Activated CD8-positive, alpha-beta T cell treated with anti-CD3 and anti-CD28 coated beads for 36 hours (primary cell): ENCODE measurements around the gene KRT1. TPM values are rescaled to one million over a fixed set of nuclear protein-coding genes. Genes with fewer than 3 reads are reported as not detected.

ENCODE experiments used
- ATAC-seq: fragments of 200-7000 bp; cut with Tn5 transposase; one replicate; pipeline ENCODE4 v1.10.0; 2021; ENCODE audit warnings: mild to moderate bottlenecking, moderate library complexity
- CTCF ChIA-PET: fragments of 350-600 bp; sonication (Branson Sonifier 250); formaldehyde crosslinking; loops from one replicate; lab custom pipeline; 2021; ENCODE audit warnings: antibody characterized with exemption; lab: Charles Lee
- POLR2A ChIA-PET: fragments of 350-600 bp; sonication (Branson Sonifier 250); formaldehyde crosslinking; loops from one replicate; lab custom pipeline; 2021; ENCODE audit warnings: antibody characterized with exemption; lab: Charles Lee
- DNase-seq: peaks from one replicate; pipeline ENCODE4 v3.0.0-alpha.2; 2020
- H3K27ac Mint-ChIP-seq: one replicate; pipeline ENCODE4 v1.8.0; 2021; ENCODE audit warnings: mild to moderate bottlenecking, mixed read lengths
- H3K27me3 Mint-ChIP-seq: one replicate; pipeline ENCODE4 v1.8.0; 2021; ENCODE audit warnings: mixed read lengths
- H3K36me3 Mint-ChIP-seq: one replicate; pipeline ENCODE4 v1.8.0; 2021; ENCODE audit warnings: low read depth, mixed read lengths
- H3K4me1 Mint-ChIP-seq: one replicate; pipeline ENCODE4 v1.8.0; 2021; ENCODE audit warnings: low read depth, mixed read lengths
- H3K4me3 Mint-ChIP-seq: one replicate; pipeline ENCODE4 v1.8.0; 2021; ENCODE audit warnings: mild to moderate bottlenecking, moderate library complexity, mixed read lengths
- H3K9me3 Mint-ChIP-seq: one replicate; pipeline ENCODE4 v1.8.0; 2021; ENCODE audit warnings: mixed read lengths
- CTCF ChIP-seq: fragments of 200-600 bp; IDR thresholded peaks from one replicate; pipeline ENCODE4 v1.8.0; 2022; ENCODE audit warnings: antibody characterized with exemption, mild to moderate bottlenecking
- intact Hi-C: fragments of 100-400 bp; cut with micrococcal nuclease; formaldehyde crosslinking; loops from one replicate; pipeline ENCODE4 v1.10.0; 2022
- total RNA-seq, 2 experiments: library from RNA; stranded (reverse); gene quantifications; one replicate each; pipeline ENCODE4 v1.2.3, GENCODE V29; 2021

KRT1 gene
- total RNA-seq, 2 experiments from 2014 or later: not detected

- TF ChIP-seq CTCF: no peak
- Mint-ChIP-seq H3K27me3 (no peaks in the 10 kb centered on the region), H3K4me1 (peaks cover 7% of the 10 kb centered on the region), H3K36me3 (no peaks in the 10 kb centered on the region), H3K9me3 (no peaks in the 10 kb centered on the region), H3K4me3 (no peak overlapping the region), H3K27ac (no peak overlapping the region)
- intact Hi-C loops: no loop called here
- ATAC-seq (no peak), DNase-seq (no peak)
- CTCF ChIA-PET: interaction anchor here (1.4 kb wide), 1 partner anchor 18 kb away, joined by 3 read pairs; no protein-coding TSS in a partner anchor
- POLR2A ChIA-PET: no interaction called here
Observed at GRCh38 chr12:52659395-52659794, 20.8 kb downstream of the KRT1 start.

DNA sequence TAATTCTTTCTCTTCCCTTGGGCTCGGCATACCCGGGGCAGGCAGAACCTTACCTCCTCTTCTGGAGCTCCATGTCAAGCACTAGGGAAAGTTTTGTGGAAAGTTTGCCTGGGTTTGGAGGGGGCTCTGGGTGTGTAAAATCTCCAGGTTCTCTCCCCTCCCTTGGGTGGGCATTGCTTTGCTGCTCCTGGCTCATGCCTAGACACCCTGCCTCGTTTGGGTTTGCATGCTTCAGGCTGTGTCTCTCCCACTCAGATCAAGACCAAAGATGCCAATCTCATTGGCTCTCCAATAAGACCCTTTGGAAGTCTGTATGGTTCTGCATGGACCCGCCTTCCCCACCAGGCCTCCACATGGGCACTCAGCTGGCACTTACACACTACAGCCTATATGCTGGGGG, 22.0 kb downstream of the KRT1 start:
- DNase-seq: no peak
- no peak for ATAC-seq
- Mint-ChIP-seq H3K36me3 (no peaks in the 10 kb centered on the region), H3K4me1 (peaks cover 7% of the 10 kb centered on the region), H3K9me3 (no peaks in the 10 kb centered on the region), H3K4me3 (no peak overlapping the region), H3K27ac (no peak overlapping the region), H3K27me3 (no peaks in the 10 kb centered on the region)
- no peak for TF ChIP-seq CTCF
- POLR2A ChIA-PET: no interaction called here
- CTCF ChIA-PET: no interaction called here
- intact Hi-C loops: no loop called here

DNA sequence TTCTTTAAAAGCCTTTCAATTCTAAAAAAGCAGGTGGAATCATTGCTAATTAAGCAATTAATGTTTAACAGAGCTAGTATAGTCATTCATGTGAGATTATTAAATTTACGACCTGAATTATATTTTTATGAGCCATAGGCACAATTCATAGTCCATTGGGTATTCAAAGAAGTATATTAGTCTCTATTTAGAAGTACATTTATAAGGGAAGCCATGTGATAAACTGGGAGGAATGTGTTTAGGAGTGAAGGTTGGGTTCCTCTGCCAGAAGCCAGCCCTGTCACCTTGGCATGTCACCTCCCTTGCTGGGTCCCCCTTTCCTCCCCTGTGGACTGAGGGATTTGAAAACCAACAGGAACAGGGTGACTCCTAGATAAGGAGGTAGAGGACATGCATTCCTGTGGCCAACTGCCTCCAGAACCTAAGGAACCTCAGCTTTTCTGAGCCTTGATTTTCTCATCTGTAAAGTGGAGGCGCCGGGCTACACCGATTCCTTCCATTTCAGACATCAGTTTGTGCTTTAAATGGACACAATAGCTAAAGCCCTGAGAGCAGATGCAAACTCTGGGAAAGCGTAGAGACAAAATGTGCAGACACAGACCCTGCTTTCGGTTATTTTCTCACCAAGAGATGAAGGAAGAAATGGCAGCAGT, 22.8 kb downstream of the KRT1 start:
- no peak for TF ChIP-seq CTCF
- DNase-seq (no peak), ATAC-seq (no peak)
- ChIA-PET POLR2A (no interaction called here), CTCF (no interaction called here)
- Mint-ChIP-seq H3K36me3 (no peaks in the 10 kb centered on the region), H3K27ac (no peak overlapping the region), H3K4me3 (no peak overlapping the region), H3K4me1 (peaks cover 6% of the 10 kb centered on the region), H3K27me3 (no peaks in the 10 kb centered on the region), H3K9me3 (no peaks in the 10 kb centered on the region)
- intact Hi-C loops: no loop called here

- H3K27ac Mint-ChIP-seq: no peak overlapping the region
- ChIA-PET POLR2A (interaction anchor here (0.8 kb wide), 2 partner anchors 14 to 16 kb away, joined by 3 read pairs; no protein-coding TSS in a partner anchor), CTCF (interaction anchor here (1.0 kb wide), 1 partner anchor 214 kb away, joined by 3 read pairs; no protein-coding TSS in a partner anchor)
- intact Hi-C loops: no loop called here
- ATAC-seq: no peak
- no peaks in the 10 kb centered on the region for H3K9me3 Mint-ChIP-seq
- no peaks in the 10 kb centered on the region for H3K27me3 Mint-ChIP-seq
- H3K4me3 Mint-ChIP-seq: no peak overlapping the region
- no peak for DNase-seq
- H3K4me1 Mint-ChIP-seq: peaks cover 4% of the 10 kb centered on the region
- TF ChIP-seq CTCF: no peak
- H3K36me3 Mint-ChIP-seq: no peaks in the 10 kb centered on the region
Observed at GRCh38 chr12:52656616-52657015, 23.6 kb downstream of the KRT1 start.

- Mint-ChIP-seq H3K27me3 (no peaks in the 10 kb centered on the region), H3K27ac (no peak overlapping the region), H3K9me3 (no peaks in the 10 kb centered on the region), H3K4me3 (no peak overlapping the region), H3K4me1 (peaks cover 4% of the 10 kb centered on the region), H3K36me3 (no peaks in the 10 kb centered on the region)
- DNase-seq (no peak), ATAC-seq (no peak)
- ChIA-PET POLR2A (no interaction called here), CTCF (interaction anchor here (1.0 kb wide), 1 partner anchor 215 kb away, joined by 3 read pairs; no protein-coding TSS in a partner anchor)
- intact Hi-C loops: no loop called here
- TF ChIP-seq CTCF: no peak
Observed at GRCh38 chr12:52655720-52656124, 24.5 kb downstream of the KRT1 start.
